Hepatocyte (in vitro differentiated cells): ENCODE results near the gene VAC14.

Experiments
- EZH2 ChIP-seq: fragments of 200-600 bp; sonication (generic); IDR thresholded peaks from 2 replicates; pipeline ENCODE4 v1.6.1; 2016; ENCODE audit warnings: antibody characterized with exemption, mild to moderate bottlenecking, borderline replicate concordance
- EZH2phosphoT487 ChIP-seq: fragments of 200-600 bp; sonication (generic); IDR thresholded peaks from one replicate; pipeline ENCODE4 v1.6.1; 2018; ENCODE audit warnings: antibody characterized with exemption, mild to moderate bottlenecking, low read depth, moderate library complexity; ENCODE audit not compliant: unreplicated experiment, severe bottlenecking
- TF ChIP-seq, protein P1 (sequence below): fragments of 200-600 bp; sonication (generic); IDR thresholded peaks from 2 replicates; pipeline ENCODE4 v1.5.1; 2016; ENCODE audit warnings: antibody characterized with exemption, mild to moderate bottlenecking; ENCODE audit not compliant: poor library complexity

DNA sequence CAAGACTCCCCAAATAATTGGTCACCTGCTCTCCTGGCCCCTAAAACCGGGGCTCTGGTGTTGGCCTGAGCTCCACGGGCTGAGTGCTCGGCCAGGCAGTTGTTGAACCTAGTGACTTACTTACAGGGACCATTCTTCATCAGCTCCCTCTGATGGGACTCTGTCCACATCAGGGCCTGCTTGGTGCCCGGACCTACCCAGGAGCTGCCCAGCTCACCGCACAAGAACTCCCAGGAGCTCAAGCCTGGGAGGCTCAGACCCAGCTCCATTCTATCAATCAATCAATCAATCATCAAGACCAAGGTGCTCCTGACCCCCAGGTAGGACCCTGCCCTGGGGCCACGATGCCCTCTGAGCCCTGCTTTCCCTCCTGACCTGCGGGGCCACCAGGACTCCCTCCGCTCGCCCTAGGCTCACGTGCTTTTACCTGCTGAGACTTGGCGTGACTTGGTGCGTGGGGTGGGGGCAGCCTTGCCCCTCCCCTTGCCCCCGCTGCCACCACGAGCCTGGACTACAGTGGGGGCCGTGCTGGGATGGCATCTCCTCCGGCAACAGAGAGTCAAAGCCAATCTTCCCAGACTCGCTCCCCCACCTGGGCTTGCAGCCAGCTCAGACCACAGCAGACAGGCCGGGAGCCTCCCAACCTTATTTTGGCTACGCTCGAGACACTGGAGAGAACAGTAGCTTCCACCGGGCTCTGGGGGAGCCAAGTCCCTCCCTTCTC lies 138.9 kb downstream of the VAC14 start:
- TF ChIP-seq EZH2 (no peak), EZH2phosphoT487 (no peak)
- TF ChIP-seq, protein P1, sequence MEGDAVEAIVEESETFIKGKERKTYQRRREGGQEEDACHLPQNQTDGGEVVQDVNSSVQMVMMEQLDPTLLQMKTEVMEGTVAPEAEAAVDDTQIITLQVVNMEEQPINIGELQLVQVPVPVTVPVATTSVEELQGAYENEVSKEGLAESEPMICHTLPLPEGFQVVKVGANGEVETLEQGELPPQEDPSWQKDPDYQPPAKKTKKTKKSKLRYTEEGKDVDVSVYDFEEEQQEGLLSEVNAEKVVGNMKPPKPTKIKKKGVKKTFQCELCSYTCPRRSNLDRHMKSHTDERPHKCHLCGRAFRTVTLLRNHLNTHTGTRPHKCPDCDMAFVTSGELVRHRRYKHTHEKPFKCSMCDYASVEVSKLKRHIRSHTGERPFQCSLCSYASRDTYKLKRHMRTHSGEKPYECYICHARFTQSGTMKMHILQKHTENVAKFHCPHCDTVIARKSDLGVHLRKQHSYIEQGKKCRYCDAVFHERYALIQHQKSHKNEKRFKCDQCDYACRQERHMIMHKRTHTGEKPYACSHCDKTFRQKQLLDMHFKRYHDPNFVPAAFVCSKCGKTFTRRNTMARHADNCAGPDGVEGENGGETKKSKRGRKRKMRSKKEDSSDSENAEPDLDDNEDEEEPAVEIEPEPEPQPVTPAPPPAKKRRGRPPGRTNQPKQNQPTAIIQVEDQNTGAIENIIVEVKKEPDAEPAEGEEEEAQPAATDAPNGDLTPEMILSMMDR, result no peak
